Gastroesophageal sphincter (tissue), 4 donors: ENCODE measurements around the gene MMP11. TPM values are rescaled to one million over a fixed set of nuclear protein-coding genes. Genes with fewer than 3 reads are reported as not detected.
"Not testable (repeated sequence)": the region's sequence is repeated elsewhere in the genome, so short reads cannot be mapped to it uniquely, and the experiment has no call there.

ENCODE experiments used
- ATAC-seq: fragments of 150-250 bp; one replicate; pipeline ENCODE4 v1.9.1; 2016; ENCODE audit warnings: mild to moderate bottlenecking, moderate library complexity
- H3K27ac ChIP-seq, 4 donors: fragments of 200-600 bp; sonication (generic) in 3 of 4; 1 replicate in 3 of 4; 2 replicates in 1 of 4; pipeline ENCODE4 v1.5.1; 2016 to 2019
- H3K27me3 ChIP-seq: fragments of 200-600 bp; sonication (generic); one replicate; pipeline ENCODE4 v1.5.1; 2019
- H3K36me3 ChIP-seq, 2 donors: fragments of 200-600 bp; sonication (generic); one replicate each; pipeline ENCODE4 v1.5.1; 2019; ENCODE audit warnings: control low read depth in 1 of 2
- H3K4me1 ChIP-seq, 3 donors: fragments of 200-600 bp; sonication (generic); 1 replicate in 2 of 3; 2 replicates in 1 of 3; pipeline ENCODE4 v1.5.1; 2016 to 2019; ENCODE audit warnings: control low read depth in 2 of 3
- H3K4me3 ChIP-seq, 2 donors: fragments of 200-600 bp; sonication (generic); one replicate each; pipeline ENCODE4 v1.5.1; 2019; ENCODE audit warnings: mild to moderate bottlenecking in 1 of 2, moderate library complexity in 1 of 2
- H3K9me3 ChIP-seq, 3 donors: fragments of 200-600 bp; sonication (generic); one replicate each; pipeline ENCODE4 v1.5.1; 2017 to 2019; ENCODE audit warnings: control low read depth in 2 of 3
- CTCF ChIP-seq, 4 experiments: fragments of 200-600 bp in 2 of 4; fragments of 450-650 bp in 2 of 4; sonication (generic) in 1 of 4; IDR thresholded peaks; one replicate each; pipeline ENCODE4 v1.5.1; 2017 to 2019; ENCODE audit warnings: antibody characterized with exemption in 4 of 4, mild to moderate bottlenecking in 2 of 4, moderate library complexity in 2 of 4
- EP300 ChIP-seq: sonication (generic); formaldehyde crosslinking; IDR thresholded peaks from one replicate; pipeline ENCODE4 v1.6.1; 2017; ENCODE audit warnings: antibody characterized with exemption, mild to moderate bottlenecking
- POLR2A ChIP-seq, 2 donors: fragments of 450-650 bp; IDR thresholded peaks; one replicate each; pipeline ENCODE4 v1.6.1; 2017; ENCODE audit warnings: antibody characterized with exemption in 2 of 2, mild to moderate bottlenecking in 2 of 2, moderate library complexity in 1 of 2
- POLR2AphosphoS5 ChIP-seq: sonication (generic); formaldehyde crosslinking; IDR thresholded peaks from one replicate; pipeline ENCODE4 v1.6.1; 2017; ENCODE audit warnings: antibody characterized with exemption
- WGBS, 2 donors: methylation state at CpG; one replicate each; pipeline ENCODE4 v1.1.5; 2018; ENCODE audit warnings: low coverage in 1 of 2; 5-methylcytosine and 5-hydroxymethylcytosine counted together
- total RNA-seq, 4 donors: library from RNA; depleted of rRNA; stranded (reverse); fragments of >200 nt; gene quantifications; one replicate each; pipeline ENCODE4 v1.1.0, GENCODE V29; 2016

The MMP11 gene
- total RNA-seq, result 10 to 100 TPM in 2 of 4 donors, 1 to 10 TPM in 2; 2.3 to 11.0 (median 9.7) TPM

GRCh38 chr22:23772649-23773473 is at the start of gene MMP11:
Gene MMP11 (plus strand): TSS chr22:23772849. CDS start chr22:23772871, 22 bp downstream.
- WGBS, 2 donors, result 46% methylated on average over 2 of the region's 79 CpGs; no CpG with 5 or more reads in 1 of the 2 donors
- no peaks in the 10 kb centered on the region for H3K9me3 ChIP-seq
- peak within 1 kb of the TSS in 3 of 4 donors; percentile 69 to 81 (median 73) for H3K27ac ChIP-seq
- H3K4me1 ChIP-seq, result peaks cover 0 to 83% (median 27%) of the 10 kb centered on the region in 3 donors
- peak within 1 kb of the TSS; percentile 41 to 68 for H3K4me3 ChIP-seq
- no peaks in the 10 kb centered on the region for H3K36me3 ChIP-seq
- peak; percentile 65 for ATAC-seq
- TF ChIP-seq POLR2A (IDR thresholded peaks at IDR 0.05), result no peak
- peak in 2 of 4 experiments; percentile 17 to 19 for TF ChIP-seq CTCF (IDR thresholded peaks at IDR 0.05)
- no peaks in the 10 kb centered on the region for H3K27me3 ChIP-seq

- not testable (repeated sequence) for H3K36me3 ChIP-seq, H3K4me1 ChIP-seq, H3K9me3 ChIP-seq, H3K27ac ChIP-seq, ATAC-seq, H3K4me3 ChIP-seq, H3K27me3 ChIP-seq
- WGBS, 2 donors, result 75% methylated on average over 3 of the region's 4 CpGs; no CpG with 5 or more reads in 1 of the 2 donors
Measured at GRCh38 chr22:23728108-23728507, 44.5 kb upstream of the MMP11 start.

GRCh38 chr22:23737696-23738095 is 35.0 kb upstream of the MMP11 start:
- no peaks in the 10 kb centered on the region for H3K27me3 ChIP-seq
- TF ChIP-seq EP300 (no peak), CTCF (IDR thresholded peaks at IDR 0.05) (no peak), POLR2AphosphoS5 (no peak), POLR2A (IDR thresholded peaks at IDR 0.05) (no peak)
- no peak overlapping the region for H3K4me3 ChIP-seq
- H3K9me3 ChIP-seq, result no peaks in the 10 kb centered on the region
- H3K27ac ChIP-seq, result no peak overlapping the region
- peaks cover 0 to 6% (median 0%) of the 10 kb centered on the region in 3 donors for H3K4me1 ChIP-seq
- no peak for ATAC-seq
- H3K36me3 ChIP-seq, result peaks cover 0 to 21% of the 10 kb centered on the region in 2 donors

- 62 to 90% methylated on average over 2 to 3 of the region's 7 CpGs for WGBS, 2 donors
- no peak overlapping the region for H3K4me3 ChIP-seq
- ATAC-seq, result no peak
- H3K27ac ChIP-seq, result peak overlapping the region in 1 of 4 donors; percentile 24
- H3K27me3 ChIP-seq, result no peaks in the 10 kb centered on the region
- H3K4me1 ChIP-seq, result peaks cover 0 to 10% (median 0%) of the 10 kb centered on the region in 3 donors
- peaks cover 0 to 10% (median 0%) of the 10 kb centered on the region in 3 donors for H3K9me3 ChIP-seq
- TF ChIP-seq POLR2A (IDR thresholded peaks at IDR 0.05) (no peak), EP300 (no peak), POLR2AphosphoS5 (no peak), CTCF (IDR thresholded peaks at IDR 0.05) (no peak)
- peaks cover 0 to 53% of the 10 kb centered on the region in 2 donors for H3K36me3 ChIP-seq
Measured at GRCh38 chr22:23742505-23743264, 30.0 kb upstream of the MMP11 start.

GRCh38 chr22:23743303-23743705 is 29.3 kb upstream of the MMP11 start:
- no peak for ATAC-seq
- Histone ChIP-seq H3K9me3 (peaks cover 0 to 10% (median 0%) of the 10 kb centered on the region in 3 donors), H3K4me3 (no peak overlapping the region), H3K27ac (peak overlapping the region in 1 of 4 donors; percentile 24), H3K4me1 (peaks cover 0 to 11% (median 0%) of the 10 kb centered on the region in 3 donors), H3K27me3 (no peaks in the 10 kb centered on the region), H3K36me3 (peaks cover 0 to 53% of the 10 kb centered on the region in 2 donors)
- TF ChIP-seq POLR2A (IDR thresholded peaks at IDR 0.05), result no peak
- TF ChIP-seq CTCF (IDR thresholded peaks at IDR 0.05), result no peak
- no peak for TF ChIP-seq EP300
- no peak for TF ChIP-seq POLR2AphosphoS5
- 67% methylated on average over 1 of the region's 2 CpGs; no CpG with 5 or more reads in 1 of the 2 donors for WGBS, 2 donors
